Heart left ventricle (tissue), 13 donors: Measurements from ENCODE around the gene ASXL3.

Source experiments
- CTCF ChIP-seq, 12 donors: fragments of 200-600 bp; sonication (generic) in 4 of 12; IDR thresholded peaks; one replicate each; pipeline versions ENCODE4 v1.5.0 to v1.8.0; 2018 to 2022; ENCODE audit warnings: antibody characterized with exemption in 12 of 12, mild to moderate bottlenecking in 5 of 12
- POLR2A ChIP-seq, 2 donors: fragments of 450-650 bp; IDR thresholded peaks; one replicate each; pipeline ENCODE4 v1.6.1; 2017; ENCODE audit warnings: antibody characterized with exemption in 2 of 2, mild to moderate bottlenecking in 2 of 2, moderate library complexity in 2 of 2
- donor health status: ischemic (EF 13 %, LVEDD 7.1; RV severe dilation, severe dysfunction).
- donor health status: DM: no; HTN: yes; CAD: no.
- donor health status: DM: no; HTN: no; CAD: no.
- donor health status: ischemic (EF 25% LVEDD 6.9; RV normal size, moderate dysfunction).
- donor health status: ischemic (EF 25% LVEDD 5.7; RV mildly dilated, moderate dysfunction).
- donor health status: ischemic (EF 35%, LVEDD 5.7; RV mildly dilated, moderate dysfunction).
- donor health status: nonischemic (EF 11% LVEDD 7.7; RV severe dilation, severe dysfunction).
- donor health status: DM: yes; HTN: yes; CAD: no.
- donor health status: PGD.
- donor health status: ischemic (EF 29% LVEDD 5.4; RV normal size, mild dysfunction).
- donor health status: nonischemic (EF 23%, LVEDD 6.1; RV moderate dilation, normal function).

- no peak for TF ChIP-seq CTCF (IDR thresholded peaks at IDR 0.05)
- no peak for TF ChIP-seq POLR2A (IDR thresholded peaks at IDR 0.05)
These were observed 4.8 kb upstream of the ASXL3 start for GRCh38 chr18:33573193-33573592.
